ENCODE results near the gene GLP1R.

GLP1R gene

DNA sequence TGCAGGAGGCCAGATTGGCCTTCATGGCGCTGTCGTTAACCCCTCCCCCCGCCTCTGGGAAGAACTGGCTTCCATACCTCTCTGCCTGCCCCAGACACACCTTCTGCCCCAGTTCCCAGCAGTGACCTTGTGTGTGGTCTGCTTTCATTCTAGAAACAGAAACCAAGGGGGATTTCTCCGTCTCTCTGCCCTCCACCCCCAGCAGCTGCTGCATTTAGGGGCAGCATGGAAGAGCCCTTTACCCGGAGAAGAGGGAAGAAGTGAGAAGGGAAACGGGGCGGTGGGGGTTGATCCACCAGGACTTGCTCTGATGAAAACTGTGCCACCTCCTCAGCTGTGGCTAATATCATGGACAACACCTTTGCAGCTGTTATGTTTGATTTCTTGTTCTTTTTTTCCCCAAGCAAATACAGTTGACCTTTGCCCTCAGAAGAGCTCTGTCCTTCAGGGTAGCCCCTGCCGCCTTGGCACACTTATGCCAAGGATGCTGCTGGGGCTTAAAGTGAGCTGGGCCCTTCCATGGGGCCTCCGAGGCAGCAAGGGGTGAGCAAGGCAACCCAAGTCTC lies 6.1 kb downstream of the GLP1R start:
- in situ Hi-C loops (cut with HindIII; ENCODE audit: low sequenced_read_pairs), result no loop called here
- H3K4me3 ChIP-seq (ENCODE audit: low read depth, low read length), result no peak overlapping the region
- no peak for DNase-seq (ENCODE audit: low read depth, low spot score)
- TF ChIP-seq, protein P1, sequence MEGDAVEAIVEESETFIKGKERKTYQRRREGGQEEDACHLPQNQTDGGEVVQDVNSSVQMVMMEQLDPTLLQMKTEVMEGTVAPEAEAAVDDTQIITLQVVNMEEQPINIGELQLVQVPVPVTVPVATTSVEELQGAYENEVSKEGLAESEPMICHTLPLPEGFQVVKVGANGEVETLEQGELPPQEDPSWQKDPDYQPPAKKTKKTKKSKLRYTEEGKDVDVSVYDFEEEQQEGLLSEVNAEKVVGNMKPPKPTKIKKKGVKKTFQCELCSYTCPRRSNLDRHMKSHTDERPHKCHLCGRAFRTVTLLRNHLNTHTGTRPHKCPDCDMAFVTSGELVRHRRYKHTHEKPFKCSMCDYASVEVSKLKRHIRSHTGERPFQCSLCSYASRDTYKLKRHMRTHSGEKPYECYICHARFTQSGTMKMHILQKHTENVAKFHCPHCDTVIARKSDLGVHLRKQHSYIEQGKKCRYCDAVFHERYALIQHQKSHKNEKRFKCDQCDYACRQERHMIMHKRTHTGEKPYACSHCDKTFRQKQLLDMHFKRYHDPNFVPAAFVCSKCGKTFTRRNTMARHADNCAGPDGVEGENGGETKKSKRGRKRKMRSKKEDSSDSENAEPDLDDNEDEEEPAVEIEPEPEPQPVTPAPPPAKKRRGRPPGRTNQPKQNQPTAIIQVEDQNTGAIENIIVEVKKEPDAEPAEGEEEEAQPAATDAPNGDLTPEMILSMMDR (IDR thresholded peaks at IDR 0.05; ENCODE audit: low read depth, low read length), result no peak

DNA sequence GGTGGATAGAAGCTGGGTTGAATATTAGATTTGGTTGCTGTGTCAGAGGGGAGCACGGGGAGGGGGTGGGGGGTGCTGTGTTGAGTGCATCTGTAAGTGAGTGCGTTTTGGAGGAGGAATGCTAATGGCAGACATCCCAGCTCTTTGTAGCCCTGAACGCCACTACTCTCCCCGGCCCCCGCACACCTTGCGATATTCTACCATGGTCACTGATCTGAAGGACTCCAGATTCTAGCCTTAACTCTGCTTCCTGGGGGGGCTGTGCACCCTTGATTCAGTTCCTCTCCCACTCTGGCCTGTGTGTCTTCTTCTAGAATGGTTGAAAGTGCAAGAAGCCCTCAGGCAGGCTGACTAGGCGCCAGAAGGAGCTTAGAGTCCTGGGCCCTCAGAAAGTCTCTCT lies 7.1 kb downstream of the GLP1R start:
- DNase-seq (ENCODE audit: low read depth, low spot score), result no peak
- in situ Hi-C loops (cut with HindIII; ENCODE audit: low sequenced_read_pairs), result no loop called here
- TF ChIP-seq, protein P1 (IDR thresholded peaks at IDR 0.05; ENCODE audit: low read depth, low read length), result no peak
- no peak overlapping the region for H3K4me3 ChIP-seq (ENCODE audit: low read depth, low read length)

DNA sequence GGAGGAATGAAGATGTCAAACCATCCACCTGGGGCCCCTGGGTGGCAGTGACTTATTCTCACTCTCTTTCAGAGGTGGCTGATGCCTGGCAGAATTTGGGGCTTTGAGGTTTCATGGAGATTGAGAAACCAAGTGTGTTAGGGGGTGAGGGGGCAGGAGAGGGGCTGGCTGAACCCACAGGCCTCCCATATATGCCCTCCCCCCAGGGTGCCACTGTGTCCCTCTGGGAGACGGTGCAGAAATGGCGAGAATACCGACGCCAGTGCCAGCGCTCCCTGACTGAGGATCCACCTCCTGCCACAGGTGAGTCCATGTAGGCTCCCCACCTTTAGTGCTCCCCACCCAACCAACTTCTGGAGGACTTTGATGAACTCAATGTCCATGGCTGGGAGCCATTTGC lies 7.6 kb downstream of the GLP1R start:
- TF ChIP-seq, protein P1 (IDR thresholded peaks at IDR 0.05; ENCODE audit: low read depth, low read length), result no peak
- no peak for DNase-seq (ENCODE audit: low read depth, low spot score)
- in situ Hi-C loops (cut with HindIII; ENCODE audit: low sequenced_read_pairs), result no loop called here
- H3K4me3 ChIP-seq (ENCODE audit: low read depth, low read length), result no peak overlapping the region

DNA sequence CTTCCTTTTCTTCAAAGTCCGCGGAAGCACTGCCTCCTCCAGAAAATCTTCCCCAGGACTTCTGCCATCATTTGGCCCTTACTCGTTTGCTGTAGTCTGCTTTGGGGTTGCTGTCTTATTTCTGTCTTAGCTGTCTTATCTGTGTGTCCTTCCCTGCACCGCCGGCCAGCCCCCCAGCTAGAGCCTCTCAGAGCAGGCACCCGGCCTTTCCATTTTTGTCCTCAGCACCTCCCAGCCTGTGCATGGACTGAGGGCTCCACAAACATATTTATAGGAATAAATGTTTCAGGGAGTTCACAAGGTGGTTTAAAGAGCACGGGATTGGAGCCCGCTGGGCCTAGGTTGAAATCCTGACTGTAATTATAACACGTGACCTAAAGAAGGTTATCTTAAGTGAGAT lies 8.1 kb downstream of the GLP1R start:
- H3K4me3 ChIP-seq (ENCODE audit: low read depth, low read length), result no peak overlapping the region
- TF ChIP-seq, protein P1 (IDR thresholded peaks at IDR 0.05; ENCODE audit: low read depth, low read length), result no peak
- in situ Hi-C loops (cut with HindIII; ENCODE audit: low sequenced_read_pairs), result no loop called here
- DNase-seq (ENCODE audit: low read depth, low spot score), result no peak

DNA sequence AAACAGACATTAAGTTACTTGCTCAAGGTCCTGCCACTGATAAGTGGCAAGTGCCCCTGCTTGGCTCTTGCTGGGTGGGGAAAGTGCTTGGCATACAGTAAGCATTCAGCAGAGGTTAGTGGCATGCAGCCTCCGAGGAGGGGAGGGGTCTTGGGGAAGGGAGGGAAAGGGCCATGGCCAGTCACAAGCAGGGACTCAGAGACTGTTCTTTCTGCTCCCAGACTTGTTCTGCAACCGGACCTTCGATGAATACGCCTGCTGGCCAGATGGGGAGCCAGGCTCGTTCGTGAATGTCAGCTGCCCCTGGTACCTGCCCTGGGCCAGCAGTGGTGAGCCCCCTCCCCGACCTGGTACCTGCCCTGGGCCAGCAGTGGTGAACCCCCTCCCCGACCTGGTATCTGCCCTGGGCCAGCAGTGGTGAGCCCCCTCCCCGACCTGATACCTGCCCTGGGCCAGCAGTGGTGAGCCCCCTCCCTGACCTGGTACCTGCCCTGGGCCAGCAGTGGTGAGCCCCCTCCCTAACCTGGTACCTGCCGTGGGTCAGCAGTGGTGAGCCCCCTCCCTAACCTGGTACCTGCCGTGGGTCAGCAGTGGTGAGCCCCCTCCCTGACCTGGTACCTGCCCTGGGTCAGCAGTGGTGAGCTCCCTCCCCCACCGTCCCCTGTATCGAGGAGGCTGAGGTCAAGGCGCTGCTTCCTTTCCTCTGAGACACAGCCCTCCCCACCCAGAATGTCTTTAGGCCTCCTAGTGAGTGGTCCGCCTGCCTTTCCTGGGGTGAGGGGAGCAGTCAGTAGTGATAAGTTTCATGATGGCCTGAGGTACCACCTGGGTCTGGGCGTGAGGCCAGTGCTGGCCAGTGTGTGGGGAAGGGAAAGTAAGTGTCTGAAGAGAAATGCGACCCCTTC lies 8.9 kb downstream of the GLP1R start:
- no peak for DNase-seq (ENCODE audit: low read depth, low spot score)
- TF ChIP-seq, protein P1 (IDR thresholded peaks at IDR 0.05; ENCODE audit: low read depth, low read length), result no peak
- no peak overlapping the region for H3K4me3 ChIP-seq (ENCODE audit: low read depth, low read length)
- in situ Hi-C loops (cut with HindIII; ENCODE audit: low sequenced_read_pairs), result no loop called here

DNA sequence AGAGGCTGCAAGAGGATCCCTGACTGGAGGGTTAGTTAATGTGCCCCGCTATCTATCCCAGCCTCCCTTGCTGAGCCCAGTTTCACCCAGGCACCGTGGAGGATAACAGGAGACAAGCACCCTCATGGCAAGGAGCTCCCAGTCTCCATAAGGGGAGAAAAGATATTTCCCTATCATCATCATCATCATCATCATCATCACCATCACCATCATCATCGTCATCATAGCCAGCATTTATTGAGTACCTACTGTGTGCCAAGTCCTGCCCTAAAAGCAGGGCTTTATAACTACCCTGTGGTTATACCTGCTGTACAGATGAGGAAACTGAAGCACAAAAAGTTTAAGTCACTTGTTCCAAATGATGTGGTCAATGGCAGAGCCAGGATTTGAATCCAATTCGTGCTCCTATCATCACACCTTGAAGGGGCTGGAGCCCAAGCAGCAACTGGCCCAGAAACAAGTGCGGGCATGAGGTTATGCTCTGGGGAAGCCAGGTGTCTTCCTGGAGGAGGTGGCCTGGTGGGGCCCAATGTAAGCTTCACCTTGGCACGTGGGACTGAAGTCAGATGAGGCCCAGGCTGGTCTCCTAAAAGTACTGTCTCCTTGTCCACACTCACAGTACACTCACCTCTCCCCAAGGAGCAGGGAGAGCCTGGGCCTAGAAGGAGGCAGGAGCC lies 10.0 kb downstream of the GLP1R start:
- TF ChIP-seq, protein P1 (IDR thresholded peaks at IDR 0.05; ENCODE audit: low read depth, low read length), result no peak
- in situ Hi-C loops (cut with HindIII; ENCODE audit: low sequenced_read_pairs), result no loop called here
- DNase-seq (ENCODE audit: low read depth, low spot score), result no peak
- H3K4me3 ChIP-seq (ENCODE audit: low read depth, low read length), result no peak overlapping the region
